Measurements from ENCODE around the gene LY6G5C.

LY6G5C gene

DNA sequence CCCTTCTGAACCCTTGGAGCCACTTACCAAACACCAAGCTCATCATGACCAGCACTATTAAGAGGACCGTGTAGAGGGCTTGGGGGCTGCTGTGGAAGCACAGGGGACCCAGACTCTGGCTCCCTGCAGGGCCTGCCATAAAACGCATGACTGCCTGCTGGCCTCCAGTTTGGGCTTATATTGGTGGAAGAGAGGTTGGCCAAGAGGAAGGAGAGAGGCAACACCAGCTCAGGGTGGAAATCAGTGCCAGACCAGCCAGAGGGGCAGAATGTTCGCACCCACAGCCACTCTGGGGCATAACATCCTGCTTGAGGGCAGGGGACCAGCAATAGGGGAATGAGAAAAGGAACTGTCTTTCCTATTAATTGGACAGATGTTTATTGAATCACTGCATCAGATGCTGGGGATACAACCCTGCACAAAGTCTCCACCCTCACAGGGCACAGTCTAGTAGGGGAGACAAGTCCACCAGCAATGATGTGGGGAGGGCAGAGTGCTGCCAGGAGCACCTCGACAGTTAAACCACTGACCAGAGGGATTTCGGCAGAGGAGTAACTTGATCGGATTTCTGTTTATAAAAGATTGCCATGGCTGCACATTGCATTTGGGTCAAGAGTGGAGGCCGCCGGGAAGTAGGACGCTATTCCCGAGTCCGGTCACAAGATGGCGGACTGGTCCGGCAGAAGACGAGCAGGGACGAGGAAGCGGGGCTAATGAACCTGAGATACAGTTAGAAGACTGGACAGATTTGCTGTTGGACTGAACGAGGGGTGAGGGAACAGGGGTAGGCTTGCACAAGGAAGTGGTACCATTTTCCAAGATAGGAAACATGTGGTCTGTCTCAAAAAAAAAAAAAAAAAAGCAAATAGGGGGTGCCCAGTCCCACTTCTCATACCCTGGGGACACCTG, at the start of gene LY6G5C:
Gene LY6G5C, minus strand, starts transcription at position 842 of the 909 bp plus-strand sequence. Its CDS starts 694 bp downstream, at position 148.
- DNase-seq, result peak; percentile 78 to 86

- peak; percentile 67 to 73 for DNase-seq
These were observed 49.2 kb upstream of the LY6G5C start for GRCh38 chr6:31729979-31730630.

DNA sequence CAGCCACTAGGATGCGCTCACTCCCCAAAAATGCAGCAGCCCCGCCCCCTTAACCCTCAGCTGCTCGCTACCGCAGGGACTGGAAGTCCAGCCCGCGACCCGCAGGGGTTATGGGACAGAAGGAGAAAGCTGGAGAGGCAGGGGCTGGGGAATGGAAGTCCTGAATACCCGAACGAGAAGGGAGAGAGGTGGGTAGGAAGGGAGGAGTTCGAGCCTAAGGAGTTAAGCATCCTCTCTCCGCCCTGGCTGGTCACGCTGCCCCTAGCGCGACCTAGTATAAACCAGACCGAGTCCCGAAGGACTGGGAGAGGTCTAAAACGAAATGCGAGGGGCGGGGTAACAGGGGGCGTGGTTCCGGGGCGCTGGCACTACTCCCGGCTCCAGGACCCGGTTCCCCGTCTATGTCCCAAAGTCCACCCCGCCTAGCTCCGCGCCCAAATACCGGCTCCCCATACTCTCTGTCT, 48.7 kb upstream of the LY6G5C start:
- DNase-seq, result peak; percentile 78 to 82

GRCh38 chr6:31728767-31729514, 48.1 kb upstream of the LY6G5C start, which contains the start of gene DDAH2:
TSS of gene DDAH2 (minus strand) at chr6:31729299. CDS start at chr6:31729161, 138 bp downstream.
- peak; percentile 41 to 48 for DNase-seq

- peak in 1 of 2 experiments; percentile 86 for DNase-seq
These were observed 47.1 kb upstream of the LY6G5C start for GRCh38 chr6:31727717-31728671.

DNA sequence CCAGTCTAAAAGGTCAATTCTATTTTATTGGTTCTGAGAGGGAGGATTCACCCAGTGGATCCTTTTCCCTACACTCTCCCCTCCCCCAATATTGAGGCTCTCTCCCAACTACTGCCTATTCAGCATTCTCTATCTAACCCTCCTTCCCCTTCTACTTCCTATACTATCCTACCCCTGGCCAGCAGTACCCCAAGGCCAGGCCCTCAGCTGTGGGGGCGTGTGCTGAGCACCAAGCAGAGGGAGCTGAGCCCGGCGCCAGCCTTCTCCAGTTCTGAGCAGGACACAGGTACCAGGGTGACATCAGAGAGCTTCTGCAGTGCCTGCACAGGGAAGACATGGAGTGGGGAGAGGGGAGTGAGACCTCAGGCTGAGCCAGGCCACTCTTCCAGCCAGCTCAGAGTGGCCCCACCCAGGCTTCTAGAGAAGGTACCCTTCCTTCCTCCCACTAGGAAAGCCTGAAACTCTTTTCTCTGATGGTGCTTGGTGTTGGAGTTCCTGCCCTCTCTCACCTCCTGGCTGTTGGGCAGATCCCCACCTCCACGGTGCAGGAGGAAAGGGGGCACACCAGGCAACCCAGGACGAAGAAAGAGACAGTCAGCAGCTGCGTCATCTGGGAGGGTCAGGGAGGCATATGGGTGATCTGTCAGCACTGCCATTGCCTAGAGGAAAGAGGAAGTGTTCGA, 46.3 kb upstream of the LY6G5C start:
- peak; percentile 95 to 97 for DNase-seq

DNA sequence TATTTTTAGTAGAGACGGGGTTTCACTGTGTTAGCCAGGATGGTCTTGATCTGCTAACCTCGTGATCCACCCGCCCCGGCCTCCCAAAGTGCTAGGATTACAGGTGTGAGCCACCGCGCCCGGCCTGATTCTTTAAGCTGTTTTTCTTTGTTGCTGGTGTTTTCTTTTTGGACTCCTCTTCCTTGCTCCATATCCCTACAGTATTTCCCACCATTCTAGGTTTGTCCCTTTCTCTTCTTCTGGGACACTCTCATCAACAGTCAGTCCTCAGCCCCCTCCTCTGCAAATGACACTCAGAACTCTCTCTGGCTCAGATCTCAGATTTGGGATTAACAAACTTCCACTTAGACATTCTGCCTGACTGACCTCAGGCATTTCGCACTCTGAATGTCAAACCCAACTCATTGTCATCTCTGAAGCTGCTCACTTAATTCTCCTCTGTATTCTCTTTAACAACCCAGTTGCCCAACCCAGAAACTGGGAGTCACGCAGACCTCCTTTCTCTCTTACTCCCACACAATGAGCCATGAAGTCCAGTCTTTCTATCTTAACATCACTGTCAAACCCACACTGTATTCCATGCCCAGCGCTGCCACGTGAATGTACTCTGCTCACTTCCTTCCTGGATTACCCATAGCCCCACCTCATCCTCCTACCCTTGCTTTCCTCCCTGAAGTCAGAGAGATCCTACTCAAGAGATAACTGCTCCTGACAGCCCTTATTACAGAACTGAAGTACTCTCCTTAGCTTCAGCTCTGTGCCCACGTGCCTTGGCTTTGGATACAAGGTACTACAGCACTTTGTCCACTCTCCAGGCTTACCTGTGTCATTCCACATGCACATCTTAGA, 44.9 kb upstream of the LY6G5C start:
- peak; percentile 58 to 77 for DNase-seq

- no peak for DNase-seq
These were observed 43.3 kb upstream of the LY6G5C start for GRCh38 chr6:31723980-31724691.

GRCh38 chr6:31723245-31723979, 42.5 kb upstream of the LY6G5C start, which contains the start of gene MPIG6B:
TSS of gene MPIG6B (plus strand) at chr6:31723373. CDS start at chr6:31723384, 11 bp downstream.
- DNase-seq, result no peak

DNA sequence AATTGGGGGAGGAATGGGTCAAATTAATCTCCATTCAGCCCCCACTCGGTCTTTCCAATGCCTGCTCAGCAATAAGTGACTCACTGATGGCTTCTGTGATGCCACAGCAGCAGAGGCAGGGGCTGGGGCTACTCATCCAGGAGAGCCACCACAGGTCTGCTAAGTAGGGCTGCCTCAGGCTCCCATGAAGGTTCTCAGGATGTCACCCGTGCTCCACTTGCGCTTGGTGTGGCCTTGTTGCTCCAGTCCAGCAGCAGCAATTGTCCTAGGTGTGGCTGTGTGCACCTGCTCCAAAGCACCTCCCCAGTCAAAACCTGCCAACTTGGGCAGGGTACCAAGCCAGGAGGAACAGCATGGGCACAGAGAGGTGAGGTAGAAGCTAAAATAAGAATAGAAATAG, 41.3 kb upstream of the LY6G5C start:
- DNase-seq, result no peak

GRCh38 chr6:31721351-31722020, 40.6 kb upstream of the LY6G5C start, which contains the start of gene LY6G6C:
TSS of gene LY6G6C (minus strand) at chr6:31721746. CDS start at chr6:31721679, 67 bp downstream.
- no peak for DNase-seq

DNA sequence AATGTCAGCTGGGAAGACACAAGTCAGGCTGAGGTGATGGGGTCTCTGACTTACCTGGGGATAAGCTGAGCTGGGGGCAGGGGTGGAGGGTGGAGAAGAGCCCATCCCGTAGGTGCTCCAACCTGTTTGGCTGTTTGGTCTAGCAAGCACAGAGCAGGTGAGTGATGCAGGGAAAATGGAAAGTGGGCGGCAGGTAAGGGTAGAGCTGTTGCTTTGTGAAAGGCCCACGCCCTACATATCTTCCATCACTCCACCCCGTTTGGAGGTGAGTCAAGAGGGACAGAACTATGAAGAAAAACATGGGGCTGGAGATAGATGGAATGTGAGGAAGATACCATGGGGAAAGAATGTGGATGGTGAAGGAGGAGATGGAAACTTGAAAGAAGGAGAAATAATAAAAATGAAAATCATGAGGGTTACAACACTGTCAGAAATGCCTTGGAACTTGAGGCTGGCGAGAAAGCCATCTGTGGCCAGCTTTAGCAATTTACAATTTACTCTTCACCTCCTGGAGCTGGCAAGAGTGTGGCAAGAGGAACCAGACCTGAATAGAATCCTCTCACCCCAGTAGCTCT, 39.4 kb upstream of the LY6G5C start:
- no peak for DNase-seq

GRCh38 chr6:31719001-31719400, 38.1 kb upstream of the LY6G5C start:
- DNase-seq, result no peak

DNA sequence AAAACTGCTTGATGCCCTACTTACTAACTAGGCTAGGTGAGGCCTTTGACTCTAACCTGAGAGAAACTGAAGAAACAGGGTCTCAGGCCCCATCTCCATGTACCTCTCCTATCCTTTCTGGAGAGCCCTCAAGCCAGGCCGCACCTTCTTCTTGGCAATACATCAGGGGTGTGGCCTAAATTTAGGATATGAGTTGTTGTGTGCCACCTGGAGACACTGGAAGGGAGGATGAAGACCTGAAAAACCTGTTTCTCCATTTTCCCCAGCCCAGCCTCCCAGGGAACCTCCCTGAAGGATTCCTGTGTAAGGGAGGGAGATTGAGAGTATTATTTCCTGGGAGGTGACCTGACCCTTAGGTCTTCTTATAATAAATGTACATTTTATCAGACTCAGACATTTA, 37.4 kb upstream of the LY6G5C start:
- DNase-seq, result no peak

- DNase-seq, result no peak
These were observed 36.8 kb upstream of the LY6G5C start for GRCh38 chr6:31717499-31718222.

DNA sequence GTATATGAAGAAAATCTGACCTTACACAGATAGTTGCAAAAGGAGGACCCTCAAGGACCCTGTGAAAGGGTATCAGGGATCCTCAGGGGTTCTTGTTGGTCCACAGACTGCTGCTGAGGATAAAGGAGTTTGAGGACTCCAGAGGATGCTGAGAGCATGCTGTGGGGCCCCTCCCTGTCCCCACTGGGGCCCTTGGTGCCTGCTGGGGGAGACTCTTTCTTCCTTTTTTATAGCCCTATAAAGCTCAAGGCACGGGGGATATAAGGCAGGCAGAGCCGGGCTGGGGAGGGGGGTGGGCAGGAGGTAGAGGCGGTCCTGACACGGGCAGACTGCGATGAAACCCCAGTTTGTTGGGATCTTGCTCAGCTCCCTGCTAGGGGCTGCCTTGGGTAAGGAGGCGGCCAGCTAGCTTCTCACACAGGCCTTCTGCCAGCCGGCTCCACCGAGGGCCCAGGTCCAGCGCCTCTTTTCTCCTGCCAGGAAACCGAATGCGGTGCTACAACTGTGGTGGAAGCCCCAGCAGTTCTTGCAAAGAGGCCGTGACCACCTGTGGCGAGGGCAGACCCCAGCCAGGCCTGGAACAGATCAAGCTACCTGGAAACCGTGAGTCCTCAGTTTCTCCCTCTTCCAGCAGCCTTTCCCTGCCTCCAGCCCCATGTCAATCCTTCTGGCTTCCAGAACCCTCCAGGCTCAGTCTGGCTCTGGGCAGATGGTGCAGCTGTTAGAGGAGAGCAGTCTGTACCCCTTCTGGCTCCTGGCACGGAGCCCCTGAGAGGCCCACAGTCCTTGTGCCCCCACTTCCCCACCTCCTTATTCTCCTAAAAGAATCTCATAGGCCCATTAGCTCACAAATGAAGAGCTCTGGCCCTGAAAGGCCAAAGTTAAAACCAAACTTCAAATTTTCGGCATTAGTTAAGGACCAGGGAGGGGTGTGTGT, 34.4 kb upstream of the LY6G5C start, which contains the start of gene LY6G6D:
Gene LY6G6D, plus strand, starts transcription at position 327 of the 937 bp plus-strand sequence. Its CDS starts 8 bp downstream, at position 335.
- DNase-seq, result no peak

Data from Kasumi-1 (cell line).